GM10847 (cell line): ENCODE results near the gene FMN1.

ENCODE experiments used
- POLR2A ChIP-seq: IDR thresholded peaks from 2 replicates; pipeline ENCODE4 v1.6.1; 2011; ENCODE audit not compliant: insufficient read length; ENCODE audit errors: extremely low read depth

FMN1 gene

GRCh38 chr15:33126559-33127290 is 67.8 kb downstream of the FMN1 start:
- TF ChIP-seq POLR2A, result no peak

GRCh38 chr15:33125894-33126537 is 68.5 kb downstream of the FMN1 start:
- no peak for TF ChIP-seq POLR2A

GRCh38 chr15:33124811-33125210 is 69.7 kb downstream of the FMN1 start:
- TF ChIP-seq POLR2A, result no peak

GRCh38 chr15:33124279-33124678 is 70.2 kb downstream of the FMN1 start:
- no peak for TF ChIP-seq POLR2A

- no peak for TF ChIP-seq POLR2A
Measured at GRCh38 chr15:33119865-33120264, 74.6 kb downstream of the FMN1 start.

- no peak for TF ChIP-seq POLR2A
Measured at GRCh38 chr15:33119273-33119672, 75.2 kb downstream of the FMN1 start.

GRCh38 chr15:33116198-33116597 is 78.3 kb downstream of the FMN1 start:
- no peak for TF ChIP-seq POLR2A

GRCh38 chr15:33115191-33115861 is 79.2 kb downstream of the FMN1 start:
- no peak for TF ChIP-seq POLR2A

GRCh38 chr15:33114374-33114717 is 80.2 kb downstream of the FMN1 start:
- TF ChIP-seq POLR2A, result no peak

- TF ChIP-seq POLR2A, result no peak
Measured at GRCh38 chr15:33113666-33114373, 80.7 kb downstream of the FMN1 start.

- no peak for TF ChIP-seq POLR2A
Measured at GRCh38 chr15:33112541-33113105, 81.9 kb downstream of the FMN1 start.

GRCh38 chr15:33111041-33111451 is 83.5 kb downstream of the FMN1 start:
- no peak for TF ChIP-seq POLR2A

GRCh38 chr15:33109345-33109744 is 85.2 kb downstream of the FMN1 start:
- no peak for TF ChIP-seq POLR2A

GRCh38 chr15:33108518-33108917 is 86.0 kb downstream of the FMN1 start:
- no peak for TF ChIP-seq POLR2A

- no peak for TF ChIP-seq POLR2A
Measured at GRCh38 chr15:33107950-33108349, 86.6 kb downstream of the FMN1 start.
